Osteoblast (primary cell): ENCODE results near the gene PLXNA2. TPM values are rescaled to one million over a fixed set of nuclear protein-coding genes. Genes with fewer than 3 reads are reported as not detected.

Experiments used
- DNase-seq: peaks from one replicate; pipeline ENCODE4 v3.0.0; 2011; ENCODE audit warnings: low spot score, mixed read lengths; ENCODE audit not compliant: insufficient read length; ENCODE audit errors: missing footprints
- H2AFZ ChIP-seq: 2 replicates; pipeline ENCODE4 v1.6.0; 2011; ENCODE audit warnings: mild to moderate bottlenecking, low read length
- H3K27ac ChIP-seq: 2 replicates; pipeline ENCODE4 v1.5.1; 2011; ENCODE audit warnings: mild to moderate bottlenecking, low read depth, low read length, moderate library complexity
- H3K27me3 ChIP-seq: 2 replicates; pipeline ENCODE4 v1.6.0; 2012; ENCODE audit warnings: mild to moderate bottlenecking, control low read depth, inconsistent platforms, low read length, moderate library complexity; ENCODE audit not compliant: insufficient read depth
- H3K36me3 ChIP-seq: 2 replicates; pipeline ENCODE4 v1.5.1; 2011; ENCODE audit warnings: mild to moderate bottlenecking, low read length, control low read depth, moderate library complexity; ENCODE audit not compliant: insufficient read depth
- H3K4me1 ChIP-seq: 2 replicates; pipeline ENCODE4 v1.5.1; 2011; ENCODE audit warnings: mild to moderate bottlenecking, low read length, control low read depth, moderate library complexity; ENCODE audit not compliant: insufficient read depth
- H3K4me2 ChIP-seq: 2 replicates; pipeline ENCODE4 v1.6.0; 2011; ENCODE audit warnings: mild to moderate bottlenecking, low read length; ENCODE audit not compliant: insufficient read depth
- H3K4me3 ChIP-seq: fragments of 200-600 bp; sonication (generic); 3 replicates; pipeline ENCODE4 v1.5.1; 2012; ENCODE audit warnings: mild to moderate bottlenecking, low read length, inconsistent platforms; ENCODE audit not compliant: insufficient read depth
- H3K79me2 ChIP-seq: 2 replicates; pipeline ENCODE4 v1.6.0; 2012; ENCODE audit warnings: mild to moderate bottlenecking, low read length, control low read depth, inconsistent platforms; ENCODE audit not compliant: insufficient read depth
- H3K9me3 ChIP-seq: 2 replicates; pipeline ENCODE4 v1.5.1; 2011; ENCODE audit warnings: low read depth, low read length, control low read depth
- H4K20me1 ChIP-seq: 2 replicates; pipeline ENCODE4 v1.6.0; 2012; ENCODE audit warnings: mild to moderate bottlenecking, low read length, control low read depth; ENCODE audit not compliant: insufficient read depth
- total RNA-seq: library from RNA; depleted of rRNA; stranded (reverse); fragments of >200 nt; gene quantifications from 2 replicates; pipeline ENCODE4 v1.2.3, GENCODE V29; 2012
- TF ChIP-seq, protein P1 (sequence below): IDR thresholded peaks from 2 replicates; pipeline ENCODE4 v1.5.1; 2011; ENCODE audit warnings: mild to moderate bottlenecking, low read depth, low read length, moderate library complexity; ENCODE audit errors: extremely low read depth

PLXNA2 gene
- total RNA-seq, 1 donor, result 3.3 TPM

- Histone ChIP-seq H3K36me3 (no peaks in the 10 kb centered on the region), H2AFZ (no peak overlapping the region), H4K20me1 (no peaks in the 10 kb centered on the region), H3K9me3 (no peaks in the 10 kb centered on the region), H3K4me1 (peaks cover 19% of the 10 kb centered on the region), H3K4me2 (no peak overlapping the region), H3K79me2 (no peaks in the 10 kb centered on the region), H3K4me3 (no peak overlapping the region), H3K27ac (no peak overlapping the region), H3K27me3 (no peaks in the 10 kb centered on the region)
- no peak for DNase-seq
- TF ChIP-seq, protein P1, sequence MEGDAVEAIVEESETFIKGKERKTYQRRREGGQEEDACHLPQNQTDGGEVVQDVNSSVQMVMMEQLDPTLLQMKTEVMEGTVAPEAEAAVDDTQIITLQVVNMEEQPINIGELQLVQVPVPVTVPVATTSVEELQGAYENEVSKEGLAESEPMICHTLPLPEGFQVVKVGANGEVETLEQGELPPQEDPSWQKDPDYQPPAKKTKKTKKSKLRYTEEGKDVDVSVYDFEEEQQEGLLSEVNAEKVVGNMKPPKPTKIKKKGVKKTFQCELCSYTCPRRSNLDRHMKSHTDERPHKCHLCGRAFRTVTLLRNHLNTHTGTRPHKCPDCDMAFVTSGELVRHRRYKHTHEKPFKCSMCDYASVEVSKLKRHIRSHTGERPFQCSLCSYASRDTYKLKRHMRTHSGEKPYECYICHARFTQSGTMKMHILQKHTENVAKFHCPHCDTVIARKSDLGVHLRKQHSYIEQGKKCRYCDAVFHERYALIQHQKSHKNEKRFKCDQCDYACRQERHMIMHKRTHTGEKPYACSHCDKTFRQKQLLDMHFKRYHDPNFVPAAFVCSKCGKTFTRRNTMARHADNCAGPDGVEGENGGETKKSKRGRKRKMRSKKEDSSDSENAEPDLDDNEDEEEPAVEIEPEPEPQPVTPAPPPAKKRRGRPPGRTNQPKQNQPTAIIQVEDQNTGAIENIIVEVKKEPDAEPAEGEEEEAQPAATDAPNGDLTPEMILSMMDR, result no peak
Measured at GRCh38 chr1:208161005-208161404, 83.2 kb downstream of the PLXNA2 start.

DNA sequence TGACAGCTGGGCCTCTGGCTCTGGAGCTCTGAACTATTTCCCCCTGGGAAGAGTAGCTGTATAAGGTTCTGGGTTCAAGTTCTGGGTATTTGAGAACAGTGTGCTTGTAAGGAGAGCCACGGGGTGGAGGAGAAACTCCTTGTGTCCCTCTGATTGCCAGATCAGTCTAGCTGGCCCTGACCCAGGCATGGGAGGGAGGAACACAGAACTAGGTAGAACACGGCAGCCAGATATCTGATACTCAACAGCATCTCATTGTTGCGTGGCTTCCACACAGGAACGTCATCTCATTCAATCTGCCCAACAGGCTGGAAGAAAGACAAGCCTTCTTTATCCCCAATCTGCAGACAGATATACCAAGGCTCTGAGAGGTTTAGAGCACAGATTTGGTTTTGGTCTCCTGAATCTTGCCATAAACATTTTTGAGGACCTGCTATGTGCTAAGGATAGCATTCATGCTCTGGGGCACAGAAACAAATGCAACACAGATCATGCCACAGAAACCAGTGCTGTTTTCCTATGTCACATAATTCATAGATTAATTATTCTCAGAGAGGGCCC lies 83.8 kb downstream of the PLXNA2 start:
- Histone ChIP-seq H3K27me3 (no peaks in the 10 kb centered on the region), H2AFZ (no peak overlapping the region), H3K4me2 (no peak overlapping the region), H3K4me1 (peaks cover 19% of the 10 kb centered on the region), H3K36me3 (no peaks in the 10 kb centered on the region), H3K4me3 (no peak overlapping the region), H3K9me3 (no peaks in the 10 kb centered on the region), H3K27ac (no peak overlapping the region), H4K20me1 (no peaks in the 10 kb centered on the region), H3K79me2 (no peaks in the 10 kb centered on the region)
- DNase-seq, result no peak
- TF ChIP-seq, protein P1, result no peak

DNA sequence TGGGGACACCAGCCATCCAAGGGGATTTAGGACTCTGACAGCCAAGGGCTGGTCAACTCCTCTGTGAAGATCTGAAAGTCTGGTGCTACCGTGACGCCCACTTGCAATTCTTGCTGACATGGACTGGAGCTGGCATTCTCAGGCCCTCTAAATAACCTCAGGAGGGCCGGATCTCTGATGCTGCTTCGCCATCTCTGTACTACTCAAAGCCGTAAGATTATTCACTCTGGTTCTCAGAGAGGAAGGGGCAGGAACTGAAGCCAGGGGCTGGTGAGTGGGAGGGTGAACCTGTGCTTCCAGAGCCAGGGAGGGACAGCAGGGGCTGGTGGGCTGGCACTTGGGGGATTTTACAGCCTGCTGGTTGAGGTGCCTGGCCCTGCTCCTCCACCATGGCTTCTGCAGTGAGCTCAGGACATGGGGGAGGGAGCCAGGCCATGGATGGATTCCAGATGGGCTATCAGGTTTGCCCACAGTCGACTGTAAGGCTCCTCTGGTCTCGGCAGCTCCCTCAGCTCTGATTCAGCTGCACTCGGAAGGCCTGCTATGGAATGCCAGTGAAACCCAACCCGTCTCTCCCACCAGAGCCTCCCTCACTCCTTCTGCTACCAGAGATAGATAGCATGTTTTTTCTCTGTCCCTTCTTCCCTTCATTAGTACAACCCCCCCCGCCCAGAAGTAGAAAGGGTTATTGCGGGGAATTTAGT lies 84.5 kb downstream of the PLXNA2 start:
- Histone ChIP-seq H3K79me2 (no peaks in the 10 kb centered on the region), H3K27ac (no peak overlapping the region), H3K27me3 (no peaks in the 10 kb centered on the region), H3K36me3 (no peaks in the 10 kb centered on the region), H3K9me3 (no peaks in the 10 kb centered on the region), H3K4me3 (no peak overlapping the region), H3K4me1 (peaks cover 19% of the 10 kb centered on the region), H3K4me2 (no peak overlapping the region), H2AFZ (peak overlapping the region; percentile 38), H4K20me1 (no peaks in the 10 kb centered on the region)
- TF ChIP-seq, protein P1, result no peak
- DNase-seq, result peak; percentile 69
